Testis (tissue), 2 donors: Measurements from ENCODE around the gene MARS2.

Experiments
- POLR2A ChIP-seq: fragments of 450-650 bp; IDR thresholded peaks from one replicate; pipeline ENCODE4 v1.6.1; 2017; ENCODE audit warnings: antibody characterized with exemption, mild to moderate bottlenecking, moderate library complexity
- TF ChIP-seq, protein P1 (sequence below), 3 experiments: fragments of 450-650 bp in 2 of 3; fragments of 200-600 bp in 1 of 3; sonication (generic) in 1 of 3; IDR thresholded peaks; one replicate each; pipeline ENCODE4 v1.5.1; 2016 to 2019; ENCODE audit warnings: antibody characterized with exemption in 3 of 3, mild to moderate bottlenecking in 2 of 3, moderate library complexity in 1 of 3

DNA sequence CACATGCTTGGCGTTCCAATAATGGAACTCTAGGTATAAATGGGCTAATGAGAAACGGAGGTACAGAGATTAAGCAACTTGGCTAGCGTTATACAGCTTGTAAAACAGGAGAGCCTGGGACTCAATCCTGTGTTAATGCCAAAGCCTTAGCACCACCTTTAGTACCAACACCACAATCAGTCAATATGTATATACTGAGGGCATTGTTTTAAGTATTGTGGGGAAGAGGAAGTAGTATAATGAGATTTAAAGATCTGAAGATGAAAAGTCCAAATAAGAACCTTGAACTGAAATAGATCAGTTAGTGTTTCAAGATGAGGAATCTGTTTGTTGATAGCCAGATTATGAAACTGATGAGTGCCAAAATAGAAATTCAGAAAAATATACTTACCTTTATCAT, 8.1 kb downstream of the MARS2 start:
- no peak for TF ChIP-seq POLR2A
- TF ChIP-seq, protein P1, sequence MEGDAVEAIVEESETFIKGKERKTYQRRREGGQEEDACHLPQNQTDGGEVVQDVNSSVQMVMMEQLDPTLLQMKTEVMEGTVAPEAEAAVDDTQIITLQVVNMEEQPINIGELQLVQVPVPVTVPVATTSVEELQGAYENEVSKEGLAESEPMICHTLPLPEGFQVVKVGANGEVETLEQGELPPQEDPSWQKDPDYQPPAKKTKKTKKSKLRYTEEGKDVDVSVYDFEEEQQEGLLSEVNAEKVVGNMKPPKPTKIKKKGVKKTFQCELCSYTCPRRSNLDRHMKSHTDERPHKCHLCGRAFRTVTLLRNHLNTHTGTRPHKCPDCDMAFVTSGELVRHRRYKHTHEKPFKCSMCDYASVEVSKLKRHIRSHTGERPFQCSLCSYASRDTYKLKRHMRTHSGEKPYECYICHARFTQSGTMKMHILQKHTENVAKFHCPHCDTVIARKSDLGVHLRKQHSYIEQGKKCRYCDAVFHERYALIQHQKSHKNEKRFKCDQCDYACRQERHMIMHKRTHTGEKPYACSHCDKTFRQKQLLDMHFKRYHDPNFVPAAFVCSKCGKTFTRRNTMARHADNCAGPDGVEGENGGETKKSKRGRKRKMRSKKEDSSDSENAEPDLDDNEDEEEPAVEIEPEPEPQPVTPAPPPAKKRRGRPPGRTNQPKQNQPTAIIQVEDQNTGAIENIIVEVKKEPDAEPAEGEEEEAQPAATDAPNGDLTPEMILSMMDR (IDR thresholded peaks at IDR 0.05), result no peak
